PC-9 (cell line): ENCODE results near the gene AHNAK. TPM values are rescaled to one million over a fixed set of nuclear protein-coding genes. Genes with fewer than 3 reads are reported as not detected.

Experiments used
- BruUV-seq: library from RNA; stranded (reverse); fragments of 400-500 nt; replicated peaks from 2 replicates; lab custom pipeline; 2021; lab: Mats Ljungman, UMichigan
- CTCF ChIA-PET: fragments of 300-600 bp; sonication (Branson Sonifier 250); formaldehyde crosslinking; loops from one replicate; lab custom pipeline; 2022; ENCODE audit warnings: antibody characterized with exemption; lab: Charles Lee
- POLR2A ChIA-PET: fragments of 300-600 bp; sonication (Branson Sonifier 250); formaldehyde crosslinking; loops from one replicate; lab custom pipeline; 2022; ENCODE audit warnings: antibody characterized with exemption; ENCODE audit not compliant: unreplicated experiment; lab: Charles Lee
- DNase-seq, 2 experiments: peaks; one replicate each; pipeline versions ENCODE4 v3.0.0 to v3.0.0-alpha.2; 2015 to 2022; ENCODE audit warnings: mixed read lengths in 1 of 2
- H2AFZ ChIP-seq: fragments of 200-600 bp; sonication (generic); 2 replicates; pipeline ENCODE4 v1.8.1; 2017; ENCODE audit warnings: antibody characterized with exemption
- H3F3A ChIP-seq: fragments of 200-600 bp; sonication (generic); 2 replicates; pipeline ENCODE4 v1.8.1; 2017; ENCODE audit warnings: antibody characterized with exemption, mild to moderate bottlenecking, low read depth; ENCODE audit not compliant: insufficient read depth
- H3K27ac ChIP-seq: fragments of 200-600 bp; sonication (generic); 2 replicates; pipeline ENCODE4 v1.6.1; 2016; ENCODE audit warnings: mixed run types
- H3K27me3 ChIP-seq: fragments of 200-600 bp; sonication (generic); 2 replicates; pipeline ENCODE4 v1.6.1; 2016; ENCODE audit warnings: low read depth, mixed run types; ENCODE audit not compliant: insufficient read depth
- H3K36me3 ChIP-seq: fragments of 200-600 bp; sonication (generic); 2 replicates; pipeline ENCODE4 v1.6.1; 2016; ENCODE audit warnings: low read depth, mixed run types
- H3K4me1 ChIP-seq: fragments of 200-600 bp; sonication (generic); replicated peaks from 2 replicates; pipeline ENCODE4 v1.6.1; 2016; ENCODE audit warnings: mixed run types; ENCODE audit not compliant: insufficient read depth
- H3K4me2 ChIP-seq: fragments of 200-600 bp; sonication (generic); 2 replicates; pipeline ENCODE4 v1.6.1; 2017; ENCODE audit warnings: mixed run types
- H3K4me3 ChIP-seq: fragments of 200-600 bp; sonication (generic); 2 replicates; pipeline ENCODE4 v1.6.1; 2016; ENCODE audit warnings: mixed run types
- H3K79me2 ChIP-seq: fragments of 200-600 bp; sonication (generic); 2 replicates; pipeline ENCODE4 v1.6.1; 2017; ENCODE audit warnings: low read depth, mixed run types
- H3K9me2 ChIP-seq: fragments of 200-600 bp; sonication (generic); 2 replicates; pipeline ENCODE4 v1.8.1; 2017; ENCODE audit warnings: mild to moderate bottlenecking; ENCODE audit not compliant: insufficient read depth
- H3K9me3 ChIP-seq: fragments of 200-600 bp; sonication (generic); 2 replicates; pipeline ENCODE4 v1.8.1; 2016; ENCODE audit warnings: low read depth; ENCODE audit not compliant: insufficient read depth
- H4K20me1 ChIP-seq: fragments of 200-600 bp; sonication (generic); 2 replicates; pipeline ENCODE4 v1.8.1; 2017; ENCODE audit not compliant: insufficient read depth
- EZH2 ChIP-seq: fragments of 200-600 bp; sonication (generic); IDR thresholded peaks from 2 replicates; pipeline ENCODE4 v1.8.0; 2017; ENCODE audit warnings: antibody characterized with exemption, low read depth
- intact Hi-C: fragments of 100-400 bp; cut with micrococcal nuclease; formaldehyde crosslinking; loops from one replicate; pipeline ENCODE4 v1.10.0; 2022; ENCODE audit not compliant: unreplicated experiment
- total RNA-seq: library from RNA; stranded (reverse); gene quantifications from 2 replicates; pipeline ENCODE4 v1.2.3, GENCODE V29; 2021
- TF ChIP-seq, protein P1 (sequence below): fragments of 200-600 bp; sonication (generic); conservative IDR thresholded peaks from 2 replicates; pipeline ENCODE4 v1.6.1; 2017; ENCODE audit warnings: mixed run types, antibody characterized with exemption, mild to moderate bottlenecking, moderate library complexity

AHNAK gene
- total RNA-seq, 1 experiment from 2014 or later, result 632 TPM

DNA sequence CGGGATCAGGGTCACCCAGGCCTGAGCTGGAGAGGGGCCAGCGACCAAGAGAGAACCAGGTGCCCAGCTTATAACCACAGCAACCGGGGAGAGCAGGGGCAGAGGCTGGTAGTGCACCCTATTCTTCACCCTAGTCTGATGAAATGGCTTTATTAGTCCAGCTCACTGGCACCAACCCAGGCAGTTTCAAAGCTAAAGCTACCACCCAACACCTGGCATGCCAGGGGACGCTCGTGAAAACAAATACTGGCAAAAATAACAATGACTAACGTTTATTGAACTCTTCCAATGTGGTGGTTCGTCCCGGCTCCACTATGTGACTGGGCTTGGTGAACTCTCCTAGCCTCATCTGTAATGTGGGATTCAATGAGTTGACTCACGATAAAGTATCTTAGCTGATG, 97.2 kb downstream of the AHNAK start:
- H3K79me2 ChIP-seq, result no peaks in the 10 kb centered on the region
- no peaks in the 10 kb centered on the region for H3K36me3 ChIP-seq
- H3F3A ChIP-seq, result 0 out of 2 replicates have a peak, but pooled peaks cover 5% of the 10 kb centered on the region
- POLR2A ChIA-PET, result no interaction called here
- H3K4me2 ChIP-seq, result 0 out of 2 replicates have a peak overlapping the region, but pooled peaks have one; percentile 0
- DNase-seq, result peak in 1 of 2 experiments; percentile 76
- TF ChIP-seq, protein P1, sequence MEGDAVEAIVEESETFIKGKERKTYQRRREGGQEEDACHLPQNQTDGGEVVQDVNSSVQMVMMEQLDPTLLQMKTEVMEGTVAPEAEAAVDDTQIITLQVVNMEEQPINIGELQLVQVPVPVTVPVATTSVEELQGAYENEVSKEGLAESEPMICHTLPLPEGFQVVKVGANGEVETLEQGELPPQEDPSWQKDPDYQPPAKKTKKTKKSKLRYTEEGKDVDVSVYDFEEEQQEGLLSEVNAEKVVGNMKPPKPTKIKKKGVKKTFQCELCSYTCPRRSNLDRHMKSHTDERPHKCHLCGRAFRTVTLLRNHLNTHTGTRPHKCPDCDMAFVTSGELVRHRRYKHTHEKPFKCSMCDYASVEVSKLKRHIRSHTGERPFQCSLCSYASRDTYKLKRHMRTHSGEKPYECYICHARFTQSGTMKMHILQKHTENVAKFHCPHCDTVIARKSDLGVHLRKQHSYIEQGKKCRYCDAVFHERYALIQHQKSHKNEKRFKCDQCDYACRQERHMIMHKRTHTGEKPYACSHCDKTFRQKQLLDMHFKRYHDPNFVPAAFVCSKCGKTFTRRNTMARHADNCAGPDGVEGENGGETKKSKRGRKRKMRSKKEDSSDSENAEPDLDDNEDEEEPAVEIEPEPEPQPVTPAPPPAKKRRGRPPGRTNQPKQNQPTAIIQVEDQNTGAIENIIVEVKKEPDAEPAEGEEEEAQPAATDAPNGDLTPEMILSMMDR, result no peak
- TF ChIP-seq EZH2, result no peak
- intact Hi-C loops, result no loop called here
- CTCF ChIA-PET, result interaction anchor here (0.5 kb wide), 1 partner anchor 21 kb away, joined by 4 read pairs; no protein-coding TSS in a partner anchor
- no peaks in the 10 kb centered on the region for H3K9me2 ChIP-seq
- no peaks in the 10 kb centered on the region for H3K9me3 ChIP-seq
- H2AFZ ChIP-seq, result no peak overlapping the region
- no peaks in the 10 kb centered on the region for H4K20me1 ChIP-seq
- peaks cover 8% of the 10 kb centered on the region; the same call in 1 of the 2 replicates for H3K4me1 ChIP-seq
- H3K4me3 ChIP-seq, result no peak overlapping the region
- no peaks in the 10 kb centered on the region for H3K27me3 ChIP-seq
- BruUV-seq, result no TSS peak
- H3K27ac ChIP-seq, result no peak overlapping the region

DNA sequence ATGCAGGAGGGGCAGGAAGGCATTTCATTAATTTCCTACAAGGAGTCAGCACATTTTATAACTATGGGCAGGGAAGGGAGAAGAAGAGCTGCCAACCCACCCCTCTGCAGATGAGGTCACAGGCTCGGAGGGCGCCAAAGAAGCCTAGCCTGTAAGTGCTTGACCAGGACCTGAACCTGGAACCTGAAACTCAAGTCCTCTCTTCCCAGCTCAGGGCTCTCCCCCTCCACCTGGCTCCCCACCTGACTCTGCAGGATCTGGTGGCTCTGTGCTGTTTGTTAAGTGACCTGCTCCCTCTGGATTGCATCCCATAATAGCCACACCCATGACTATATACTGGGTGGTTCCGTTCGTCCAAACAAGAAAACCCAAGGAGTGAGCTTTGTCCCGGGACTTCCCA, 100.5 kb downstream of the AHNAK start:
- intact Hi-C loops, result no loop called here
- no peaks in the 10 kb centered on the region for H3K79me2 ChIP-seq
- BruUV-seq, result no TSS peak
- TF ChIP-seq, protein P1, result no peak
- no peak for TF ChIP-seq EZH2
- H3K9me2 ChIP-seq, result no peaks in the 10 kb centered on the region
- no peak overlapping the region for H3K4me2 ChIP-seq
- peaks cover 8% of the 10 kb centered on the region; the same call in 1 of the 2 replicates for H3F3A ChIP-seq
- no peak overlapping the region for H3K27ac ChIP-seq
- no peaks in the 10 kb centered on the region for H3K36me3 ChIP-seq
- ChIA-PET CTCF (interaction anchor here (0.6 kb wide), 1 partner anchor 831 kb away, joined by 6 read pairs; no protein-coding TSS in a partner anchor), POLR2A (no interaction called here)
- peaks cover 8% of the 10 kb centered on the region; the same call in 1 of the 2 replicates for H3K4me1 ChIP-seq
- H3K27me3 ChIP-seq, result no peaks in the 10 kb centered on the region
- DNase-seq, result no peak
- no peaks in the 10 kb centered on the region for H3K9me3 ChIP-seq
- no peaks in the 10 kb centered on the region for H4K20me1 ChIP-seq
- H3K4me3 ChIP-seq, result no peak overlapping the region
- no peak overlapping the region for H2AFZ ChIP-seq

DNA sequence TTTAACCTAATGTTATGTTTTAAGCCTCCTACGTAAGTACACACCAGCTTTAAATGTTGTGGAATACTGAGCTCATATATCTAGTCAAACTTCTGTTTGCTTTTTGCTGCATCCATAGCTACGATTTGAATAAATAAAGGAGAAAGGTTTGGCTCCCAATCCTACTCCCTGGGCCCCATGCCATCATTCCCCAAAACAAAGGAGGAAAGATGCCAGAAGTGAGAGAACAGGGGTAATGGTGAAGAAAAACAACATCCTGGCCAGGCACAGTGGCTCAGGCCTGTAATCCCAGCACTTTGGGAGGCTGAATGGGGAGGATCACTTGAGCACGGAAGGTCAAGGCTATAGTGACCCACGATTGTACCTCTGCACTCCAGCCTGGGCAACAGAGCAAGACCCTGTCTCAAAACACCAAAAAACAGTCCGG, 101.3 kb downstream of the AHNAK start:
- H3K4me2 ChIP-seq, result no peak overlapping the region
- no peaks in the 10 kb centered on the region for H3K79me2 ChIP-seq
- ChIA-PET CTCF (no interaction called here), POLR2A (interaction anchor here (0.6 to 0.7 kb wide), 3 partner anchors 35 to 108 kb away, joined by 4 to 7 read pairs (median 6); no protein-coding TSS in a partner anchor)
- no peak overlapping the region for H3K4me3 ChIP-seq
- no peaks in the 10 kb centered on the region for H3K9me3 ChIP-seq
- H4K20me1 ChIP-seq, result no peaks in the 10 kb centered on the region
- no peak overlapping the region for H2AFZ ChIP-seq
- no TSS peak for BruUV-seq
- intact Hi-C loops, result no loop called here
- no peaks in the 10 kb centered on the region for H3K27me3 ChIP-seq
- TF ChIP-seq, protein P1, result no peak
- TF ChIP-seq EZH2, result no peak
- peaks cover 8% of the 10 kb centered on the region; the same call in 1 of the 2 replicates for H3K4me1 ChIP-seq
- DNase-seq, result no peak
- H3K36me3 ChIP-seq, result no peaks in the 10 kb centered on the region
- H3K9me2 ChIP-seq, result no peaks in the 10 kb centered on the region
- H3K27ac ChIP-seq, result no peak overlapping the region
- peaks cover 8% of the 10 kb centered on the region; the same call in 1 of the 2 replicates for H3F3A ChIP-seq
